Measurements from ENCODE around the gene SPACA4.

The SPACA4 gene

DNA sequence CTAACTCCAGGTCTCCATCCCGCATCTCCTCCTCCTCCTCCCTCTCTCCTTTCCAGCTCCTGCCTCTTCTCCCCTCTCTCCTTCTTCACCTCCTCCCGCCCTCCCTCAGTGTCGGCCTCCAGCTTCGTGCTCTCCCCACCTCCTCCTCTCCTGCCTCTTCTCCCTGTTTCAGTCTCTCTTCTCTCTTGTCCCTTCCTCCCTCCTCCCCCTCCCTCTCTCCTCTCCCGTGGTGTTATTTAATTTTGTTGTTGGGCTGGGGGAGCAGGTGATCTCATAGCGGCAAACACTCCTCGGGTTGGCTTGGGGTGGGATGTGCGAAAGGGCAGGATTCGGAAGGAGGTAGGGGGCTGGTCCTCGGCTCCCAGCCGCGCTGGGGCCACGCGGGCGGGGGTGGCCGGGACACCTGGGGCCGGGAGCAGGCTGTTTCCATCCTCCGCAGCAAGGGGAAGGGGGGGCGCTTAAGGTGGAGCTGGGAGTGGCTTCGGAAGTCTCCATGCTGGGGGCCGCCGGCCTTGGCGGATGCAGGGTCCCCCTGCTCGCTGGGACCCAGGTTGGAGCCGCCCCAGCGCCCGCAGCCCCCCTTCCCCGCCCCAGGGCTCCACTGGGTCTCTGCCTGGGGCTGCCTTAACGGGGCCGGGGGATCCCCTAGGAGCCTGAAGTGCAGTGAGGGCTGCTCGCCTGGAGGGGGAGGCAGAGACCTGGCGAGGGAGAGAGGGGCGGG is 39.6 kb downstream of the SPACA4 start, which contains the start of gene CA11:
TSS of gene CA11 (minus strand) at position 187 of the 721 bp plus-strand sequence. CDS start 555 bp downstream, outside the sequence.
- Mint-ChIP-seq H3K36me3 (ENCODE audit: insufficient read depth) (peaks cover 11% of the 10 kb centered on the region), H3K27ac (peak within 1 kb of the TSS; percentile 93 to 98), H3K4me1 (ENCODE audit: low read depth in 2 of 2) (peaks cover 33 to 35% of the 10 kb centered on the region in 2 donors), H3K4me3 (peak within 1 kb of the TSS; percentile 90 to 95), H3K27me3 (no peaks in the 10 kb centered on the region), H3K9me3 (no peaks in the 10 kb centered on the region)
- DNase-seq = peak; percentile 93 to 96 (median 93)
- peak; percentile 81 for ATAC-seq (replicated peaks)

DNA sequence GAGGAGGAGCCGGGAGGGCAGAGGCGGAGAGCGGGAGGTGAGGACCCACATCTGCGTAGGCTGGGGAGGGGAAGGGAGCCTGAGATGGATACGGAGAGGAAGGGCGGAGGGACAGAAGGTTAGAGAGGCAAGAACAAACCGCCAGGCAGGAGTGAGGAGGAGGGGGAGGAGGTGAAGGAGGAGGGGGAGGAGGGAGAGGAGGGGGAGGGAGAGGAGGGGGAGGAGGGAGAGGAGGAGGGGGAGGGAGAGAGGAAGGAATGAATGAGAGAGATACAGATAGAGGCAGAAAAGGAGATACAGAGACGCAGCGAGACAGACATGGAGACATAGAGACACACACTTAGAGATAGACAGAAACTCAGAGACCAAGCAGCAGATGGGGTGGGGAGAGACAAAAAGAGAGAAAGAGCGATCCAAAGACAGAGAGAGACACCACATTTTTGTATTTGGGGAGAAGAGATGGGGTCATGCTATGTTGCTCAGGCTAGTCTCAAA is 40.2 kb downstream of the SPACA4 start:
- Mint-ChIP-seq H3K4me1 (ENCODE audit: low read depth in 2 of 2) (peaks cover 33 to 35% of the 10 kb centered on the region in 2 donors), H3K27me3 (no peaks in the 10 kb centered on the region), H3K4me3 (peak overlapping the region; percentile 90 to 95), H3K36me3 (ENCODE audit: insufficient read depth) (peaks cover 11% of the 10 kb centered on the region), H3K27ac (peak overlapping the region; percentile 93 to 98), H3K9me3 (no peaks in the 10 kb centered on the region)
- ATAC-seq (replicated peaks) (no peak), DNase-seq (no peak)

DNA sequence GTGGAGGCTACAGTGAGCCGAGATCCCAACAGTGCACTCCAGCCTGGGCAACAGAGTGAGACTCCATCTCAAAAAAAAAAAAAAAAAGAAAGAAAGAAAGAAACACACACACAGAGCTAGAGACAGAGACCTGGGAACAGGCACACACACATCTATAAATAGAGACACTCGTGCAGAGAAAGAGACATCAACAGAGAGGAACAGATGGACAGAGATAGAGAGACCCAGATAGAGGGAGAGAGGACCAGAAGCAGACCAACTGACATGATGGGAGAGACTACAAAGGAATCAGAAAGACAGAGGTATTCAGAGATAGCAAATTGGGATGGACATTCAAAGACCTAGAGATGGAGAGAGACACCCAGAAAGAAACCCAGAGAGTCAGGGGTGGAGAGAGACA is 41.6 kb downstream of the SPACA4 start:
- Mint-ChIP-seq H3K4me1 (ENCODE audit: low read depth in 2 of 2) (peaks cover 33% of the 10 kb centered on the region in 2 donors), H3K27me3 (no peaks in the 10 kb centered on the region), H3K36me3 (ENCODE audit: insufficient read depth) (peaks cover 11% of the 10 kb centered on the region), H3K4me3 (peak overlapping the region in 1 of 2 donors; percentile 27), H3K9me3 (no peaks in the 10 kb centered on the region), H3K27ac (peak overlapping the region; percentile 93 to 98)
- no peak for ATAC-seq (replicated peaks)
- no peak for DNase-seq

DNA sequence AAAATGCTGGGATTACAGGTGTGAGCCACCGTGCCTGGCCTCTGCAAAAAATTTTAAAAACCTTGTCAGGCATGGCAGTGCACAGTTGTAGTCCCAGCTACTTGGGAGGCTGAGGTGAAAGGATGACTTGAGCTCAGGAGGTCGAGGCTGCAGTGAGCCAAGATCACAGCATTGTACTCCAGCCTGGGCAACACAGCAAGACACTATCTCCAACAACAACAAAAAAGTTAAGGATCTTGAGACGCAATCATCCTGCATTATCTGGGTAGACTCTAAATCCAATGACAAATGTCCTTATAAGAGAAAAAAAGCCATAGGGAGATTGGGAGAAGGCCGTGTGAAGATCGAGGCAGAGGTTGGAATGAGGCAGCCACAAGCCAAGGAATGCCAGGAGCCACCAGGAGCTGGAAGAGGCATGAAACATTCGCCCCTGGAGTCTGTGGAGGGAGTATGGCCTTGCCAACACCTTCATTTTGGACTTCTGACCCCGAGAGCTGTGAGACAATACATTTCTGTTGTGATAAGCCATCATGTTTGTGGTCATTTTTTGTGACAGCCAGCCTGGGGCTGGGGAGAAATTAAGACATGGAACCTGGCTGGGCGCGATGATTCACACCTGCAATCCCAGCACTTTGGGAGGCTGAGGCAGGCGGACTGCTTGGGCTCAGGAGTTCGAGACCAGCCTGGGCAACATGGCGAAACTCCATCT is 44.6 kb downstream of the SPACA4 start:
- H3K27ac Mint-ChIP-seq = peak overlapping the region; percentile 71 to 86

DNA sequence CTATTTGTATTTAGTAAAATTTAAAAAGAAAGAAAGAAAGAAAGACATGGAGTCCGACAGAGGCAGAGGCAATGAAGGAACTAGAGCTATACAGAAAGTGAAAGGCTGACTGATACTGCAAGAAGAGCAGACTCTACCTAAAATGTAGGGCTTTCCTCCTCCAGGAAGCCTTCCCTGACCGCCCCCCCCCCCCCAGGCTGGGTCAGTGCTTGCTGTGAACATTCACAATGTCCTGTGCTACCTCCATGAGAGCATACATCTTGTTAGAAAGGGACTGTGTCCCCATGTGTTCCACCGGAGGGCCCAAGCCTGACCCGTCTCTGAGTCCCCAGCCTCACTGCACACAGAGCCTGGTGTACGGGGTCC is 45.1 kb downstream of the SPACA4 start:
- Mint-ChIP-seq H3K4me3 (no peak overlapping the region), H3K27me3 (no peaks in the 10 kb centered on the region), H3K27ac (peak overlapping the region; percentile 71 to 86), H3K9me3 (no peaks in the 10 kb centered on the region), H3K36me3 (ENCODE audit: insufficient read depth) (peaks cover 7% of the 10 kb centered on the region), H3K4me1 (ENCODE audit: low read depth in 2 of 2) (peaks cover 18 to 21% of the 10 kb centered on the region in 2 donors)
- DNase-seq = no peak
- ATAC-seq (replicated peaks) = no peak

More for the DNA sequence above, 44.6 kb downstream of the SPACA4 start:
- Mint-ChIP-seq H3K9me3 (no peaks in the 10 kb centered on the region), H3K4me1 (ENCODE audit: low read depth in 2 of 2) (peaks cover 18 to 23% of the 10 kb centered on the region in 2 donors), H3K4me3 (no peak overlapping the region), H3K27me3 (no peaks in the 10 kb centered on the region), H3K36me3 (ENCODE audit: insufficient read depth) (peaks cover 7% of the 10 kb centered on the region)
- DNase-seq (no peak), ATAC-seq (replicated peaks) (no peak)

DNA sequence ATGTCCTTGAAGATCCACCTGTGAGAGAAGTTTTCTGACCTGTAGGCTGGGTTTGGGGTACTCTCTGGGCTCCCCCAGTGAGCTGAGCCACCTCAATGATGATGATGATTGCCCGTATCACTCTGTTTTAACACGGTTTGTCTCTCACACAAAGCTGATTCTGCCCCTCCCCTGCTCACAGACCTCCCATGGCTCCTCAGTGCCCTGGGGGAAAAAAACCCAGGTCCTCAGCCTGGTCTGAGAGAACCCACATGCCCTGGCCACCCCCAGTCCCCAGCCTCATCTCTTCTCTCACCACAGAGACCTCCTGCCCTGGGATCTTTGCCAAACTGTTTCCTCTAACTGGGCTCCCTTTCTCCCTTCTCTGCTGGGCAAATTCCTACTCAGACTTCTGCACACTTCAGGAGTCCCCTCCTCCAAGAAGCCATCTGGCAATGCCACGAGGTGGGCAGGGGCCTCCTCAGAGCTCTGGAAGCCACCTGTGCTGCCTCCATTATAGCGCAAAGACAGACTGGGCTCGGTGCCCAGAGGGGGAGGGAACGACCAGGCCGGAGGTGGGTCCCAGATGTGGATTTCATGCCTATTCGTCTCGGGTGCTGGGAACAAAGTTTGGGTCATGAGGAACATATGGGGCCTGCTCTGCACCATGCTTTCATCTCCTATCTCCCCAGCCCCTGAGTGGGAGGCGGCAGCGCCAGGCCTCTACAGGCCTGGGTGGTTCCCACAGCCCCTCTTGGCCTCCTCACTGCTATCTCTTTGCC is 47.9 kb downstream of the SPACA4 start:
- Mint-ChIP-seq H3K27me3 (peaks cover 0 to 4% of the 10 kb centered on the region in 2 donors), H3K36me3 (ENCODE audit: insufficient read depth) (peaks cover 2% of the 10 kb centered on the region), H3K9me3 (no peaks in the 10 kb centered on the region), H3K4me1 (ENCODE audit: low read depth in 2 of 2) (peaks cover 3 to 5% of the 10 kb centered on the region in 2 donors), H3K27ac (no peak overlapping the region), H3K4me3 (no peak overlapping the region)
- DNase-seq (no peak), ATAC-seq (replicated peaks) (no peak)

DNA sequence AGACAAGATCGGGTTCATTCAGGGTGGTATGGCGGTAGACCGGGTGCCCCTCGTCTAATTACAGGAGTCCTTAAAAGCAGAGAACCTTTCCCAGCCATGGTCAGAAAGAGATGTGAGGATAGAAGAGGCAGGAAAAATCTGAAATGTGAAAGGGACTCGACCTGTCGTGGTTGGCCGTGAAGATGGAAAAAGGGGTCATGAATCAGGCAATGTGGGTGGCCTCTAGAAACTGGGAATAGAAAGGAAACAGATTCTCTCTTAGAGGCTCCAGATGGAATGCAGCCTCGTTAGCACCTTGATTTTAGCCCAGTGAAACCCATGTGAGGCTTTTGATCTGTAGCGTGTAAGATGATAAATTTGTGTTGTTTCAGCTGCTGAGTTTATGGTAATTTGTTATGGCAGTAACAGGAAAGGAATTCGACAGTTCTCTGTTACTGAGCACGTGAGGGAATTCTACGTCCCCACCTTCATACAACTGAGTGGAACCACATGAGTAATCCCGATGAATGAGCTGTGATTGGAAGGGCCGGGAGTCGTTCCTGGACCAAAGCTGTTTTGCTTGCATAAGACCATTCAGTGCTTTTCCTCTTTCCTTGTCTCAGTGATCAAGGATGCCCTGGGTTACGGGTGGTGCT is 50.4 kb downstream of the SPACA4 start:
- DNase-seq = no peak
- H3K4me1 Mint-ChIP-seq (ENCODE audit: low read depth in 2 of 2) = peaks cover 6 to 7% of the 10 kb centered on the region in 2 donors
- no peak for ATAC-seq (replicated peaks)
- peaks cover 4% of the 10 kb centered on the region for H3K36me3 Mint-ChIP-seq (ENCODE audit: insufficient read depth)
- no peaks in the 10 kb centered on the region for H3K9me3 Mint-ChIP-seq
- H3K27ac Mint-ChIP-seq = no peak overlapping the region
- H3K27me3 Mint-ChIP-seq = peaks cover 0 to 4% of the 10 kb centered on the region in 2 donors
- no peak overlapping the region for H3K4me3 Mint-ChIP-seq

All from effector memory CD8-positive, alpha-beta T cell (primary cell).